ENCODE measurements around the gene S100A12. TPM values are rescaled to one million over a fixed set of nuclear protein-coding genes. Genes with fewer than 3 reads are reported as not detected.

The S100A12 gene
- total and polyA plus RNA-seq, 9 of the 15 experiments (the other 6 are each of a cell fraction or from before 2014, with no cell fraction given) = not detected

DNA sequence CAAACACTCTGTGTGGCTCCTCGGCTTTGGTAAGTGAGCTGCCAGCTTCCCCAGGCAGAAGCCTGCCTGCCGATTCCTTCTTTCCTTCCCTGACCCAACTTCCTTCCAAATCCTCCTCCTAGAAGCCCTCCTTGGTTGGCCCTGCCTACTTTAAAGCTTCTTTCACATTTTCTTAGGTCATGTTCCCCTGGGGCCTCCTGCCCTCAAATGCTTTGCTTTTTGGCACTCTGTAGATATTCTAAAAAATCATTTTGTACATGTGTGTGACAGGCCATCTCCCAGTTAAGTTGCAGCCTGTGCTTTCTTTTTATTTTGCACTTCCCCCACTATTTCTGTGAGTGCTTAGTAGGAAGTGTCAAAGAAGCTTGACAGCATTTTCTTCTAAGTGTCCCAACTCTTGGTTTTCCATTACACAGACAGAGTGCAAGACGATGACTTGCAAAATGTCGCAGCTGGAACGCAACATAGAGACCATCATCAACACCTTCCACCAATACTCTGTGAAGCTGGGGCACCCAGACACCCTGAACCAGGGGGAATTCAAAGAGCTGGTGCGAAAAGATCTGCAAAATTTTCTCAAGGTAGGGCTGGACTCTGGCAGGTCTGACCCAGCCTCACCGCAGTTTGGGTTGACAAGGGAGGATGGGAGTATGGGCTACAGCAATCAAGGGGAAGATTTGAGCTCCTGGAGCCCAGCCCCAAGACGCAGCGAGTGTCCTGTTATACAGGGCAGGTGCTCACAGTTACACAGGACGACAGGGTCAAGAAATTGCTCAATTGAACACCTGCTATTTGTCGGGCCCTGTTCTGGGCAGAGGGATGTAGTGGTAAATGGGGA lies 17.3 kb downstream of the S100A12 start, which contains the start of gene S100A9:
Gene S100A9 (plus strand): TSS at position 2 of the 838 bp plus-strand sequence. CDS start 430 bp downstream, at position 432.
- in situ Hi-C loops (cut with MboI) = loop anchor here (10.0 kb wide), 1 partner anchor 397 kb away; no protein-coding TSS in a partner anchor
- H3K9ac ChIP-seq (ENCODE audit: insufficient read depth in 1 of 2, low read depth in 2 of 2, low read length in 2 of 2) = no peak within 1 kb of the TSS
- ATAC-seq = no peak
- no peak within 1 kb of the TSS for H3K4me3 ChIP-seq
- H3K9me1 ChIP-seq (ENCODE audit: control insufficient read depth, insufficient read depth, low read length) = no peaks in the 10 kb centered on the region
- ChIA-PET CTCF (ENCODE audit: low intra/inter-chr PET ratio) (interaction anchor here (0.7 kb wide), 1 partner anchor 967 kb away, joined by 4 read pairs; no protein-coding TSS in a partner anchor), POLR2A (interaction anchor here (1.1 to 1.4 kb wide), 2 partner anchors 9 to 35 kb away, joined by 3 to 4 read pairs; no protein-coding TSS in a partner anchor)
- no peak within 1 kb of the TSS for H3K27ac ChIP-seq (ENCODE audit: extremely low read depth, low read depth, low read length)
- DNase-seq (ENCODE audit: extremely low read depth in 1 of 4, low spot score in 3 of 4) = no peak
- no peaks in the 10 kb centered on the region for H3K36me3 ChIP-seq (ENCODE audit: control insufficient read depth, insufficient read depth, low read length)
- intact Hi-C loops (cut with micrococcal nuclease) = loop anchor here (10.0 kb wide), 2 partner anchors 407 to 627 kb away; partner anchors contain the start of gene RAB13
- H2AFZ ChIP-seq (ENCODE audit: low read depth, low read length) = no peak within 1 kb of the TSS
- peaks cover 3% of the 10 kb centered on the region; the same call in 1 of the 2 replicates for H4K20me1 ChIP-seq (replicated peaks; ENCODE audit: control insufficient read depth, insufficient read depth, low read length)
- H3K4me1 ChIP-seq (replicated peaks in 1 of 2; ENCODE audit: control insufficient read depth in 2 of 2, insufficient read depth in 2 of 2, low read length in 2 of 2) = peaks cover 0 to 5% of the 10 kb centered on the region in 2 experiments; a peak in 1 of 5 replicates
- H3K9me3 ChIP-seq (replicated peaks; ENCODE audit: control insufficient read depth, insufficient read depth, low read depth, low read length) = no peaks in the 10 kb centered on the region
- WGBS (ENCODE audit: insufficient coverage, low coverage, missing lambda C conversion rate) = 5% methylated on average over 11 of the region's 11 CpGs
- FAIRE-seq = no peak
- H3K27me3 ChIP-seq (ENCODE audit: control insufficient read depth in 2 of 2, insufficient read depth in 2 of 2, low read length in 2 of 2) = peaks cover 4 to 41% of the 10 kb centered on the region in 2 experiments; a peak in 4 of 5 replicates
- no TSS peak for BruUV-seq (replicated peaks)
- no peaks in the 10 kb centered on the region for H3K79me2 ChIP-seq (ENCODE audit: control insufficient read depth, insufficient read depth, low read length)
- no peak within 1 kb of the TSS for H3K4me2 ChIP-seq (ENCODE audit: insufficient read depth, low read length)
- TF ChIP-seq ETV5 (CRISPR knock-in tag; IDR thresholded peaks at IDR 0.05; ENCODE audit: low read depth) (no peak), MEF2D (tag; conservative IDR thresholded peaks at IDR 0.05; ENCODE audit: low read depth) (no peak), NFE2 (IDR thresholded peaks at IDR 0.05; ENCODE audit: low read depth) (peak; percentile 73), PTRF (tag; IDR thresholded peaks at IDR 0.05) (no peak), CREB1 (IDR thresholded peaks at IDR 0.05) (no peak), CREB1 (CRISPR knock-in tag; IDR thresholded peaks at IDR 0.05) (no peak), MAFG (tag; conservative IDR thresholded peaks at IDR 0.05) (peak; percentile 94), ZNF175 (CRISPR knock-in tag; IDR thresholded peaks at IDR 0.05; ENCODE audit: low read depth) (no peak), NBN (IDR thresholded peaks at IDR 0.05; ENCODE audit: low read depth) (no peak), HNRNPL (IDR thresholded peaks at IDR 0.05; ENCODE audit: low read depth, low read length) (no peak), HMG20B (CRISPR knock-in tag; IDR thresholded peaks at IDR 0.05) (no peak)
- TF ChIP-seq, protein P1, sequence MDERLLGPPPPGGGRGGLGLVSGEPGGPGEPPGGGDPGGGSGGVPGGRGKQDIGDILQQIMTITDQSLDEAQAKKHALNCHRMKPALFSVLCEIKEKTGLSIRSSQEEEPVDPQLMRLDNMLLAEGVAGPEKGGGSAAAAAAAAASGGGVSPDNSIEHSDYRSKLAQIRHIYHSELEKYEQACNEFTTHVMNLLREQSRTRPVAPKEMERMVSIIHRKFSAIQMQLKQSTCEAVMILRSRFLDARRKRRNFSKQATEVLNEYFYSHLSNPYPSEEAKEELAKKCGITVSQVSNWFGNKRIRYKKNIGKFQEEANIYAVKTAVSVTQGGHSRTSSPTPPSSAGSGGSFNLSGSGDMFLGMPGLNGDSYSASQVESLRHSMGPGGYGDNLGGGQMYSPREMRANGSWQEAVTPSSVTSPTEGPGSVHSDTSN (CRISPR knock-in tag; IDR thresholded peaks at IDR 0.05; ENCODE audit: low read depth) = no peak
- TF ChIP-seq, protein P1 (tag; conservative IDR thresholded peaks at IDR 0.05; ENCODE audit: low read depth) = 0 out of 2 replicates have a peak, but pooled peaks have one; percentile 14
- TF ChIP-seq, protein P2, sequence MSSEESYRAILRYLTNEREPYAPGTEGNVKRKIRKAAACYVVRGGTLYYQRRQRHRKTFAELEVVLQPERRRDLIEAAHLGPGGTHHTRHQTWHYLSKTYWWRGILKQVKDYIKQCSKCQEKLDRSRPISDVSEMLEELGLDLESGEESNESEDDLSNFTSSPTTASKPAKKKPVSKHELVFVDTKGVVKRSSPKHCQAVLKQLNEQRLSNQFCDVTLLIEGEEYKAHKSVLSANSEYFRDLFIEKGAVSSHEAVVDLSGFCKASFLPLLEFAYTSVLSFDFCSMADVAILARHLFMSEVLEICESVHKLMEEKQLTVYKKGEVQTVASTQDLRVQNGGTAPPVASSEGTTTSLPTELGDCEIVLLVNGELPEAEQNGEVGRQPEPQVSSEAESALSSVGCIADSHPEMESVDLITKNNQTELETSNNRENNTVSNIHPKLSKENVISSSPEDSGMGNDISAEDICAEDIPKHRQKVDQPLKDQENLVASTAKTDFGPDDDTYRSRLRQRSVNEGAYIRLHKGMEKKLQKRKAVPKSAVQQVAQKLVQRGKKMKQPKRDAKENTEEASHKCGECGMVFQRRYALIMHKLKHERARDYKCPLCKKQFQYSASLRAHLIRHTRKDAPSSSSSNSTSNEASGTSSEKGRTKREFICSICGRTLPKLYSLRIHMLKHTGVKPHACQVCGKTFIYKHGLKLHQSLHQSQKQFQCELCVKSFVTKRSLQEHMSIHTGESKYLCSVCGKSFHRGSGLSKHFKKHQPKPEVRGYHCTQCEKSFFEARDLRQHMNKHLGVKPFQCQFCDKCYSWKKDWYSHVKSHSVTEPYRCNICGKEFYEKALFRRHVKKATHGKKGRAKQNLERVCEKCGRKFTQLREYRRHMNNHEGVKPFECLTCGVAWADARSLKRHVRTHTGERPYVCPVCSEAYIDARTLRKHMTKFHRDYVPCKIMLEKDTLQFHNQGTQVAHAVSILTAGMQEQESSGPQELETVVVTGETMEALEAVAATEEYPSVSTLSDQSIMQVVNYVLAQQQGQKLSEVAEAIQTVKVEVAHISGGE (CRISPR knock-in tag; IDR thresholded peaks at IDR 0.05) = no peak
